Neural cell (in vitro differentiated cells): ENCODE measurements around the gene FIGLA. TPM values are rescaled to one million over a fixed set of nuclear protein-coding genes. Genes with fewer than 3 reads are reported as not detected.

Experiments used
- H2AFZ ChIP-seq: fragments of 200-600, 300-800 bp; sonication (generic), shearing (Covaris generic); 2 replicates; pipeline ENCODE4 v1.6.0; 2014; ENCODE audit warnings: low read depth, mild to moderate bottlenecking, antibody characterized with exemption, low read length, moderate library complexity
- H3F3A ChIP-seq: fragments of 200-600 bp; shearing (Covaris generic); 2 replicates; pipeline ENCODE4 v1.6.1; 2016; ENCODE audit warnings: mild to moderate bottlenecking, moderate library complexity, mixed read lengths, antibody characterized with exemption, low read length; ENCODE audit not compliant: insufficient read depth, poor library complexity, severe bottlenecking
- H3K27ac ChIP-seq: fragments of 200-600, 300-800 bp; sonication (generic), shearing (Covaris generic); 2 replicates; pipeline ENCODE4 v1.5.1; 2014; ENCODE audit warnings: mild to moderate bottlenecking, low read length, moderate library complexity
- H3K27me3 ChIP-seq: fragments of 300-800, 200-600 bp; sonication (generic), shearing (Covaris generic); 2 replicates; pipeline ENCODE4 v1.6.0; 2014; ENCODE audit warnings: mild to moderate bottlenecking, low read depth, low read length, moderate library complexity; ENCODE audit not compliant: insufficient read depth
- H3K36me3 ChIP-seq: fragments of 300-800, 200-600 bp; sonication (generic), shearing (Covaris generic); 2 replicates; pipeline ENCODE4 v1.5.1; 2014; ENCODE audit warnings: mild to moderate bottlenecking, antibody characterized with exemption, low read length, moderate library complexity; ENCODE audit not compliant: insufficient read depth
- H3K4me2 ChIP-seq: fragments of 300-800, 200-600 bp; sonication (generic), shearing (Covaris generic); 2 replicates; pipeline ENCODE4 v1.6.0; 2014; ENCODE audit warnings: mild to moderate bottlenecking, low read length
- H3K4me3 ChIP-seq: fragments of 300-800, 200-600 bp; sonication (generic), shearing (Covaris generic); 2 replicates; pipeline ENCODE4 v1.5.1; 2014; ENCODE audit warnings: mild to moderate bottlenecking, low read length, moderate library complexity
- H3K79me2 ChIP-seq: fragments of 200-600 bp; shearing (Covaris generic); replicated peaks from 2 replicates; pipeline ENCODE4 v1.6.0; 2014; ENCODE audit warnings: mild to moderate bottlenecking, low read length, moderate library complexity; ENCODE audit not compliant: insufficient read depth
- H3K9ac ChIP-seq: fragments of 300-800, 200-600 bp; sonication (generic), shearing (Covaris generic); 2 replicates; pipeline ENCODE4 v1.6.1; 2016; ENCODE audit warnings: mild to moderate bottlenecking, low read length, mixed read lengths
- H3K9me2 ChIP-seq: fragments of 200-600 bp; shearing (Covaris generic); 2 replicates; pipeline ENCODE4 v1.6.1; 2016; ENCODE audit warnings: mild to moderate bottlenecking, low read length, mixed read lengths; ENCODE audit not compliant: insufficient read depth
- H3K9me3 ChIP-seq: fragments of 200-600, 300-800 bp; sonication (generic), shearing (Covaris generic); 2 replicates; pipeline ENCODE4 v1.6.1; 2016; ENCODE audit warnings: mild to moderate bottlenecking, mixed run types, low read length, moderate library complexity, mixed read lengths
- H4K20me1 ChIP-seq: fragments of 200-600 bp; shearing (Covaris generic); 2 replicates; pipeline ENCODE4 v1.6.1; 2016; ENCODE audit warnings: mild to moderate bottlenecking, mixed run types; ENCODE audit not compliant: insufficient read depth
- CTCF ChIP-seq: fragments of 450-650 bp; IDR thresholded peaks from 2 replicates; pipeline ENCODE4 v1.5.1; 2014; ENCODE audit warnings: antibody characterized with exemption, mild to moderate bottlenecking, moderate library complexity; ENCODE audit not compliant: poor library complexity, severe bottlenecking
- EP300 ChIP-seq: fragments of 450-650 bp; conservative IDR thresholded peaks from 2 replicates; pipeline ENCODE4 v1.6.1; 2014; ENCODE audit warnings: antibody characterized with exemption, mild to moderate bottlenecking, moderate library complexity; ENCODE audit not compliant: poor library complexity, severe bottlenecking
- EZH2 ChIP-seq: fragments of 200-600, 300-800 bp; shearing (Covaris generic), sonication (generic); IDR thresholded peaks from 2 replicates; pipeline ENCODE4 v1.6.1; 2014; ENCODE audit warnings: antibody characterized with exemption, low read length, borderline replicate concordance, mild to moderate bottlenecking; ENCODE audit not compliant: insufficient read depth, poor library complexity, severe bottlenecking
- MXI1 ChIP-seq: fragments of 450-650 bp; conservative IDR thresholded peaks from 2 replicates; pipeline ENCODE4 v1.6.1; 2014; ENCODE audit warnings: antibody characterized with exemption, mild to moderate bottlenecking; ENCODE audit not compliant: poor library complexity, severe bottlenecking
- POLR2AphosphoS5 ChIP-seq: IDR thresholded peaks from 2 replicates; pipeline ENCODE4 v1.6.1; 2012
- RAD21 ChIP-seq: fragments of 450-650 bp; conservative IDR thresholded peaks from 2 replicates; pipeline ENCODE4 v1.6.1; 2014; ENCODE audit warnings: antibody characterized with exemption, mild to moderate bottlenecking, moderate library complexity
- REST ChIP-seq: IDR thresholded peaks from 2 replicates; pipeline ENCODE4 v1.6.1; 2012; ENCODE audit warnings: borderline replicate concordance
- SMC3 ChIP-seq: fragments of 450-650 bp; conservative IDR thresholded peaks from 2 replicates; pipeline ENCODE4 v1.6.1; 2014; ENCODE audit warnings: antibody characterized with exemption, mild to moderate bottlenecking, moderate library complexity; ENCODE audit not compliant: poor library complexity
- TAF1 ChIP-seq: IDR thresholded peaks from 2 replicates; pipeline ENCODE4 v1.6.1; 2012; ENCODE audit warnings: low read depth
- polyA plus RNA-seq: library from polyadenylated mRNA; depleted of rRNA; stranded (reverse); fragments of >200 nt; gene quantifications from 2 replicates; pipeline ENCODE4 v1.2.3, GENCODE V29; 2014

The FIGLA gene
- polyA plus RNA-seq, 1 donor from 2014 or later: not detected

- no peaks in the 10 kb centered on the region for H3K27me3 ChIP-seq
- TF ChIP-seq POLR2AphosphoS5 (no peak), CTCF (no peak), EP300 (no peak), EZH2 (no peak), REST (no peak), MXI1 (no peak), TAF1 (no peak), RAD21 (no peak), SMC3 (no peak)
- no peaks in the 10 kb centered on the region for H3F3A ChIP-seq
Measured at GRCh38 chr2:70775141-70775540, 15.3 kb downstream of the FIGLA start.

GRCh38 chr2:70772486-70773155 is 17.8 kb downstream of the FIGLA start:
- H2AFZ ChIP-seq: no peak overlapping the region
- H3F3A ChIP-seq: no peaks in the 10 kb centered on the region
- H3K36me3 ChIP-seq: no peaks in the 10 kb centered on the region
- H3K27ac ChIP-seq: no peak overlapping the region
- H3K79me2 ChIP-seq: no peaks in the 10 kb centered on the region
- TF ChIP-seq CTCF (no peak), MXI1 (no peak), SMC3 (no peak), TAF1 (no peak), EZH2 (no peak), EP300 (no peak), RAD21 (no peak), POLR2AphosphoS5 (no peak), REST (no peak)
- no peaks in the 10 kb centered on the region for H3K27me3 ChIP-seq
- H4K20me1 ChIP-seq: no peaks in the 10 kb centered on the region
- H3K9me3 ChIP-seq: no peaks in the 10 kb centered on the region
- H3K9me2 ChIP-seq: no peaks in the 10 kb centered on the region
- H3K9ac ChIP-seq: no peak overlapping the region
- no peak overlapping the region for H3K4me2 ChIP-seq
- H3K4me3 ChIP-seq: no peak overlapping the region

More at GRCh38 chr2:70775141-70775540, 15.3 kb downstream of the FIGLA start:
- H3K9me3 ChIP-seq: no peaks in the 10 kb centered on the region
- no peak overlapping the region for H3K4me2 ChIP-seq
- H2AFZ ChIP-seq: no peak overlapping the region
- H3K4me3 ChIP-seq: no peak overlapping the region
- H3K79me2 ChIP-seq: no peaks in the 10 kb centered on the region
- no peaks in the 10 kb centered on the region for H3K36me3 ChIP-seq
- no peaks in the 10 kb centered on the region for H4K20me1 ChIP-seq
- H3K27ac ChIP-seq: no peak overlapping the region
- H3K9me2 ChIP-seq: no peaks in the 10 kb centered on the region
- no peak overlapping the region for H3K9ac ChIP-seq
